ENCODE measurements around the gene GPR45.

GPR45 gene, protein sequence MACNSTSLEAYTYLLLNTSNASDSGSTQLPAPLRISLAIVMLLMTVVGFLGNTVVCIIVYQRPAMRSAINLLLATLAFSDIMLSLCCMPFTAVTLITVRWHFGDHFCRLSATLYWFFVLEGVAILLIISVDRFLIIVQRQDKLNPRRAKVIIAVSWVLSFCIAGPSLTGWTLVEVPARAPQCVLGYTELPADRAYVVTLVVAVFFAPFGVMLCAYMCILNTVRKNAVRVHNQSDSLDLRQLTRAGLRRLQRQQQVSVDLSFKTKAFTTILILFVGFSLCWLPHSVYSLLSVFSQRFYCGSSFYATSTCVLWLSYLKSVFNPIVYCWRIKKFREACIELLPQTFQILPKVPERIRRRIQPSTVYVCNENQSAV

DNA sequence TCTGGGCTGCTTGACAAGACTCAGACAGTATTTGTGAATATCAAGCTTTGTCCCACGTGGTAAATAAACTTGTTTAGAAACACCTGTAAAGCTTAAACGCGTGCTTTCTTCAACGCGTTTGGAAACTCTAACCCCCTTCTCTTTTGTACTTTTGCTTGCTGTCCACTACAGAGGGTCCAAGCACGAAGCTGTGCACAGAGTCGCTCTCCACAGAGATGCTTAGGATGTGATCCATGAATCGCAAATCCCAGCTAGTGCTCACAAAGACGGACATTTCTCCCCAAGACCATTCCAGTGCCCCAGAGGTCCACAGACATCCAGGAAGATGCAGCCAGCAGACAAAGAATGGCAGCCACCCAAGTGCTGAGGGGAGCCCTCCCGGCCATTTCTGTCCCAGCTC lies at the start of gene GPR45:
GPR45 (plus strand) TSS at position 301 of the 400 bp plus-strand sequence. CDS start 116 bp downstream, outside the sequence.
- H3K27me3 ChIP-seq (ENCODE audit: low read depth, low read length), result no peaks in the 10 kb centered on the region
- no peaks in the 10 kb centered on the region for H3K4me1 ChIP-seq (ENCODE audit: control insufficient read depth in 1 of 2, insufficient read depth in 2 of 2, low read length in 2 of 2)

DNA sequence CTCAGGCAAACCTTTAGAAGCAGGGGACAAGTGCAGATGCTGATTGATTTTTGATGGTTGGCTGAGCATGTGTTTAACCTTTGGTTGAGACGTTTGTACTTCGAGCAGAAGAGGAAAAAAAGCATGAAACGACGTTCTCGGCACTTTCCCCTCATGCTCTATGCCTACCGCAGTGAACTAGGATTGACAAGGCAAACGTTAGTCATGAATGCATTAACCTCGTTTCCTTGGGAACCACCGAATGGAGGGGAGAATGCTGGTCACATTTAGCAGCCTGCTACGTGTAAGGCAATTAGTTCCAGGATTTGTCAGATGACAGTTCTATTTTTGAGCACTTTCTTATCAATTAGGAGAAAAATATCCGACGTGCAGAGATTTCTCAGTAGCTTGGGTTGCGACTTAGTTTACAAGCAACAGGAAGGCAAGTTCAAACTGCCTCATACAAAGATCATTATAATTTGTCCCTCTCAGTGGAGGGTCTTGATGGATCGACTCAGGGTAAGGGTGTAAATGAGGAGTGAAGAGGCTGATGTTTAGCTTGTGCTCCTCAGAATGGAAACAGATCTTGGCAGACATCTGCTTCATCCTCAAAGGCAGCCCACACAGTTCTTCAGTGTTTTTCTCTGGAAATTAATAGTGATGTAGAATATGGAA lies 47.4 kb upstream of the GPR45 start:
- Histone ChIP-seq H3K4me1 (ENCODE audit: control insufficient read depth in 1 of 2, insufficient read depth in 2 of 2, low read length in 2 of 2) (no peaks in the 10 kb centered on the region), H3K4me3 (ENCODE audit: low read depth in 1 of 2, low read length in 2 of 2) (no peak overlapping the region), H3K9me3 (ENCODE audit: control insufficient read depth in 1 of 2, low read length in 2 of 2) (no peaks in the 10 kb centered on the region), H3K27me3 (ENCODE audit: low read depth, low read length) (no peaks in the 10 kb centered on the region), H3K27ac (ENCODE audit: low read length) (no peak overlapping the region), H3K36me3 (ENCODE audit: control insufficient read depth in 1 of 2, insufficient read depth in 2 of 2, low read length in 2 of 2) (no peaks in the 10 kb centered on the region)

More for the DNA sequence above, at the start of gene GPR45:
- no peaks in the 10 kb centered on the region for H3K36me3 ChIP-seq (ENCODE audit: control insufficient read depth in 1 of 2, insufficient read depth in 2 of 2, low read length in 2 of 2)
- H3K27ac ChIP-seq (ENCODE audit: low read length), result no peak within 1 kb of the TSS
- H3K4me3 ChIP-seq (ENCODE audit: low read depth in 1 of 2, low read length in 2 of 2), result no peak within 1 kb of the TSS
- H3K9me3 ChIP-seq (ENCODE audit: control insufficient read depth in 1 of 2, low read length in 2 of 2), result no peaks in the 10 kb centered on the region

DNA sequence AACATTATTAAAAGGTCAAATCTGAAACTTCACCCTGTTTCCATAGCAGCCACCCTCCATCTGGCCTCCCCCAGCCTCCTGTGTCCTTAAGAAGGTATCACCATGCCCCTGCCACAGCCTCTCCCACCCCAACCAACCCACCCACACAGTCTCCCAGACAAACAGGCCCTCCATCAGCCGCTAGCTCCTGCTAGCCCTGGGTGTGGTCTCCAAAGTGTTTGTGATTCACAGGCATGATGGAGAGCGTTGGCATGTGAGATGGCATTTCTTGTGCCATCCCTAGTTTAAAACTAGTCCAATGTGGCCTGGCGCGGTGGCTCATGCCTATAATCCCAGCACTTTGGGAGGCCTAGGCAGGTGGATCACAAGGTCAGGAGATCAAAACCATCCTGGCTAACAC lies 44.9 kb upstream of the GPR45 start:
- H3K27ac ChIP-seq (ENCODE audit: low read length), result no peak overlapping the region
- no peak overlapping the region for H3K4me3 ChIP-seq (ENCODE audit: low read depth in 1 of 2, low read length in 2 of 2)
- no peaks in the 10 kb centered on the region for H3K27me3 ChIP-seq (ENCODE audit: low read depth, low read length)
- no peaks in the 10 kb centered on the region for H3K4me1 ChIP-seq (ENCODE audit: control insufficient read depth in 1 of 2, insufficient read depth in 2 of 2, low read length in 2 of 2)
- no peaks in the 10 kb centered on the region for H3K9me3 ChIP-seq (ENCODE audit: control insufficient read depth in 1 of 2, low read length in 2 of 2)
- no peaks in the 10 kb centered on the region for H3K36me3 ChIP-seq (ENCODE audit: control insufficient read depth in 1 of 2, insufficient read depth in 2 of 2, low read length in 2 of 2)

DNA sequence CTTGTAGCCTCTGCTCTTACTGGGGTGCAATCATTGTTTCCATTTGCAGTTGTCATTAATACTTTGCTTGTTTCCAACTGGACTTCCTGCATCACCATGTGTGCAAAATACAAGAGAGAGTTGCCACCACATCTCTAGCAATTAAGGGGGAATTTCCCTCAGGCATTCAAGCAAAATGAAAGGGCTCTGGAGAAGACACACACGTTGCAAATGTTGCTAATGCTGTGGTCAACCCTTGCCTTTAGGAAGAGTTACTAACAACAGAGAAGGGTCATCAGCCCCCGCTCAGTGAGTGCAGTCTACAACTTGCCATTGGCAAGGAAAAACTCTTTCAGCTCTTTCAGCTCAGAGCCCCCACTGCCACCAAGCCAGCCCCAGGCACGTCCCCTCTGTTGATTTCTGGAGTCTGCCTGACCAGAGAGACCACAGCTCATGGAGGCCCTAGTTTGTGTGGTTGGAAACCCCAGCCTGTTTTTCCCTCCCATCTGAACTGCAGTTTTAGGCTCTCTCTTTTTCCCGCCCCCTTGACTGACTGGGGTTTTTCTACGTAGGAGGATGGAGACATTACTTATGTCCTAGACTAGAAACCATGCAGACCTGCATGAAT lies 25.9 kb upstream of the GPR45 start:
- Histone ChIP-seq H3K9me3 (ENCODE audit: control insufficient read depth in 1 of 2, low read length in 2 of 2) (no peaks in the 10 kb centered on the region), H3K27ac (ENCODE audit: low read length) (no peak overlapping the region), H3K36me3 (ENCODE audit: control insufficient read depth in 1 of 2, insufficient read depth in 2 of 2, low read length in 2 of 2) (no peaks in the 10 kb centered on the region), H3K27me3 (ENCODE audit: low read depth, low read length) (no peaks in the 10 kb centered on the region), H3K4me3 (ENCODE audit: low read depth in 1 of 2, low read length in 2 of 2) (no peak overlapping the region), H3K4me1 (ENCODE audit: control insufficient read depth in 1 of 2, insufficient read depth in 2 of 2, low read length in 2 of 2) (peaks cover 0 to 2% of the 10 kb centered on the region in 2 donors)

DNA sequence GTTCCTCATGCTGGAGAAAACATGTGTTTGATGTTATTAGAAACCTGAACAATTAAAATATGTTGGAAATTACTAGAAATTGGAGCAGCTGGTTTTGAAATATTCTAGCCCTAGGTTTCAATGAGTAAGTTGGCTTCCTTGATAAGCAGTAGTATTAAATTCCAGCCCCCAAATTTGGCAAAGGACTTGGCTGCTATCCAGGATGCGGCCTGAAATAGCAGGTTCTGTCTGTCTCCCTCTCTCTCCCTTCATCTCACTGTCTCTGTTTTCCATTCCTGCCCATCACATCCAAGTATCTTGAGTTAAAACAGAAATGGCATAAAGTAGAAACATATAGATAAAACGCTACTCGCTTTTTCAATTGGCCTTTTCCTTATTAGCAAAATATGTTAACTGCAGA lies 20.9 kb upstream of the GPR45 start:
- Histone ChIP-seq H3K36me3 (ENCODE audit: control insufficient read depth in 1 of 2, insufficient read depth in 2 of 2, low read length in 2 of 2) (no peaks in the 10 kb centered on the region), H3K27ac (ENCODE audit: low read length) (no peak overlapping the region), H3K9me3 (ENCODE audit: control insufficient read depth in 1 of 2, low read length in 2 of 2) (no peaks in the 10 kb centered on the region), H3K4me1 (ENCODE audit: control insufficient read depth in 1 of 2, insufficient read depth in 2 of 2, low read length in 2 of 2) (peaks cover 0 to 4% of the 10 kb centered on the region in 2 donors), H3K27me3 (ENCODE audit: low read depth, low read length) (no peaks in the 10 kb centered on the region), H3K4me3 (ENCODE audit: low read depth in 1 of 2, low read length in 2 of 2) (no peak overlapping the region)

DNA sequence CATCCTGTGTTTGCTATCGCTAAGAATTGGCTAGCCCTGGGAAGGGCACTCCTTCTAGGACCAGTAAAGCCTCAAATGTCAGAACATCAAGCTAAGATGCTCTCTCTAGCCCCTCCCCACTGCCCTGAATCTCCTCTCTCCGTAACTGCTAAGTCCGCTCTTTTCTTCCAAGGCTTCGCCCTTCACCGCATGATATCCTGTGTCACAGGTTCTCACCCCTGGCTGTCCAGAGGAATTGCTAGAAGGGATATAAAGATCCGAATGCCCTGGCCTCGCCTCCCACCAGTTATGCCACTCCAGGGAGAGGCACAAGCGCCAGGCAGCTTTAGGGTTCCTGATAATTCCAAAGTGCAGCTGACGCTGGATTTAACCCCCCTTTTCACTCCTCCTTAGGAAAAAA lies 17.1 kb upstream of the GPR45 start:
- Histone ChIP-seq H3K27me3 (ENCODE audit: low read depth, low read length) (no peaks in the 10 kb centered on the region), H3K4me1 (ENCODE audit: control insufficient read depth in 1 of 2, insufficient read depth in 2 of 2, low read length in 2 of 2) (peaks cover 0 to 4% of the 10 kb centered on the region in 2 donors), H3K9me3 (ENCODE audit: control insufficient read depth in 1 of 2, low read length in 2 of 2) (no peaks in the 10 kb centered on the region), H3K4me3 (ENCODE audit: low read depth in 1 of 2, low read length in 2 of 2) (no peak overlapping the region), H3K36me3 (ENCODE audit: control insufficient read depth in 1 of 2, insufficient read depth in 2 of 2, low read length in 2 of 2) (no peaks in the 10 kb centered on the region), H3K27ac (ENCODE audit: low read length) (no peak overlapping the region)

DNA sequence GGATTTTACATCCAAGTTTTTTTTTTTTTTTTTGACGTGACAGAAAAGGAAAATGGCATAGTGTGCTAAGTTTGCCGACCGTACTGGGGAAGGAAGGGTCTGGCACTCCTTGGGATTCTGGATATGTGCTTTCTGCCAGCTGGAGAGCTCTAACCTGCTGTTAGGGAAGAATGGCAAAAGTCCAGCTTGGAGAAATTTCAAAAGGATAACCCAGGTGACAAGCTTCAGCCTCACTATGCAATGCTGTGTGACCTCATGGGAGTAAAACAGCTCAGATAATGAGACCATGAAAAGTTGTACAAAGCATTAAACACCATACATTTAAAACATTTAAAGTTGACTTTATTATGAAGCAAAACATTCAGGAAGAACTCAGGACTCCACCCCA lies 10.3 kb upstream of the GPR45 start:
- Histone ChIP-seq H3K4me1 (ENCODE audit: control insufficient read depth in 1 of 2, insufficient read depth in 2 of 2, low read length in 2 of 2) (no peaks in the 10 kb centered on the region), H3K4me3 (ENCODE audit: low read depth in 1 of 2, low read length in 2 of 2) (no peak overlapping the region), H3K27ac (ENCODE audit: low read length) (no peak overlapping the region), H3K9me3 (ENCODE audit: control insufficient read depth in 1 of 2, low read length in 2 of 2) (no peaks in the 10 kb centered on the region), H3K27me3 (ENCODE audit: low read depth, low read length) (peaks cover 4% of the 10 kb centered on the region), H3K36me3 (ENCODE audit: control insufficient read depth in 1 of 2, insufficient read depth in 2 of 2, low read length in 2 of 2) (no peaks in the 10 kb centered on the region)

DNA sequence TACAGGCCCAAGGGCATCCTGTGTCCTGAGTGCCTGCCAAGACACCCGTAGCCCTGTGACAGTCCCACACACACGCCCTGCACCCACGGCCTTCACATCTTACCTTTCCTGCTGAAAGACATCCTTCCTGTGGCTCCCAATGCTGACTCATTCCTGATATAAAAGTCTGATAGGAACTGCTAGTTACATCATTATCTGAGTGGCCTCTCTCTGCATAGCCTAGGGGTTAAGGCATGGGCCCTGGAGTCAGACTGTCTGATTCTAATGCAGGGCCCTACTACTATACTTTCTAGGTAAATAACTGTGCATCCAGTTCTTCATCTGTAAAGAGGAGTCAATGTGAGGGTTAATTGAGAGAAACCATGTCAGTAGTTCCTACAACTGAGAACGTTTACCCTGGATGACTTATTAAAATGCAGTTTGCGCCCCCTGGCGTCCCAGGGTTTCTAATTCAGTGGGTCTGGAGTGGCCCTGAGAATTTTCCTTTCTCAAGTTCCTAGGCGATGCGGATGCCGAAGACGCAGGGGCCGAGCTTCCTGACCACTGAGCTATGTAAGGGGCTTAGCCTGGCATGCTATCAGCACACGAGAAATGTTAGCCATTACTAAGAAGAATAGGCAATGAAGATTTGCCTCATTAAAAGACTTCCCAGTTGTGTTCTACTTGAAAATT lies 6.0 kb upstream of the GPR45 start:
- Histone ChIP-seq H3K9me3 (ENCODE audit: control insufficient read depth in 1 of 2, low read length in 2 of 2) (no peaks in the 10 kb centered on the region), H3K4me1 (ENCODE audit: control insufficient read depth in 1 of 2, insufficient read depth in 2 of 2, low read length in 2 of 2) (no peaks in the 10 kb centered on the region), H3K27ac (ENCODE audit: low read length) (no peak overlapping the region), H3K27me3 (ENCODE audit: low read depth, low read length) (peaks cover 4% of the 10 kb centered on the region), H3K4me3 (ENCODE audit: low read depth in 1 of 2, low read length in 2 of 2) (no peak overlapping the region), H3K36me3 (ENCODE audit: control insufficient read depth in 1 of 2, insufficient read depth in 2 of 2, low read length in 2 of 2) (no peaks in the 10 kb centered on the region)

DNA sequence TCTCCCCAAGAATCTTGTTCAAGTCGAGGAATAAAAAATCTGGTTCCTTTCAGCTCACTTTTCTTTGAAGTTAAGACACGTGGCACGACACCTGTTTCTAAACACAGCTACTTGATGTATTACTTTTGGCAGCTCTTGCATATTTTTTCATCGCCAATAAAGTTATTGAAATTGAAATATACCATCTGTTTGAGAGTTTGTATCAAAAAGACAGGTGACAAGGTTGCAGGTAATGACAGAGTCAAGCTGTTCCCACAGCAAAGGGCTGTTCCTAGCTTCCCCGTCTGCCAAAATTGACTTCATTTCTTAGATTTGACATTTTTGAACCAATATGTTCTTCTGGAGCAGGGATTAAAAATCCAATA lies 5.5 kb upstream of the GPR45 start:
- no peaks in the 10 kb centered on the region for H3K9me3 ChIP-seq (ENCODE audit: control insufficient read depth in 1 of 2, low read length in 2 of 2)
- H3K4me1 ChIP-seq (ENCODE audit: control insufficient read depth in 1 of 2, insufficient read depth in 2 of 2, low read length in 2 of 2), result no peaks in the 10 kb centered on the region
- H3K27ac ChIP-seq (ENCODE audit: low read length), result no peak overlapping the region
- no peak overlapping the region for H3K4me3 ChIP-seq (ENCODE audit: low read depth in 1 of 2, low read length in 2 of 2)
- no peaks in the 10 kb centered on the region for H3K36me3 ChIP-seq (ENCODE audit: control insufficient read depth in 1 of 2, insufficient read depth in 2 of 2, low read length in 2 of 2)
- H3K27me3 ChIP-seq (ENCODE audit: low read depth, low read length), result peaks cover 4% of the 10 kb centered on the region

DNA sequence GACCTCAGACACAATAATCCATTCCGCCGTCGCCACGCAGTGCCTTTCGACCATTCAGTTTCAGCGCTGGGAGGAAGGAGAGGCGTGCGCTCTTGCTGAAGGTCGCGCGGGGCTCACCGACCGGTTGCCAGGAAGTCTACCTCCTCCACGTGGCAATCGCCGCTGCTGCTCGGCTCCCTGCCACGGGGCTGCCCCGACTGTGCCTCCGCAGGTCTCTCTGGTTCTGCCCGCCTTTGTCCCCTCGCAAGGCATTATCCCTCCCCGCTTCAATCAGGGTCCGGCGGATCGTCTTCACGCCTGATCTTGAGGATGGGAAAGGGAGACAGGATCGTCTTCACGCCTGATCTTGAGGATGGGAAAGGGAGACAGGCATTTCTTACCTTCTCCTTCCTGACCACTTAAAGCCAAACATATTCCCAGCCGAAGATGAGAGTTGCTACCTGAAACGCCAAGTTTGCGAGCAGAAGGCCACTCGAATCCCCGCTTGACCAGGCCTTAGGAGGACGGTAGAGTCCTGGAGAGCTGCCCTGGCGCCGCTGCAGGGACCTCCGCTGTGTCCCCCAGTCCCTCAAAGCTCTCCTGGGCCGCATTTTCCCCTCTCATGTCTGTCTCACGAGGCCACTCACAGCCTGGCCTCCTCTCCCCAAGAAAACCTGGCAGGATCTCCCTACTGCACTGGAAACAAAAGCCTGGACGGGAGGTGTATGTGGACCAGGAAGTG lies 4.3 kb upstream of the GPR45 start:
- Histone ChIP-seq H3K27me3 (ENCODE audit: low read depth, low read length) (peaks cover 4% of the 10 kb centered on the region), H3K4me1 (ENCODE audit: control insufficient read depth in 1 of 2, insufficient read depth in 2 of 2, low read length in 2 of 2) (no peaks in the 10 kb centered on the region), H3K27ac (ENCODE audit: low read length) (no peak overlapping the region), H3K4me3 (ENCODE audit: low read depth in 1 of 2, low read length in 2 of 2) (no peak overlapping the region), H3K9me3 (ENCODE audit: control insufficient read depth in 1 of 2, low read length in 2 of 2) (no peaks in the 10 kb centered on the region), H3K36me3 (ENCODE audit: control insufficient read depth in 1 of 2, insufficient read depth in 2 of 2, low read length in 2 of 2) (no peaks in the 10 kb centered on the region)
